ENCODE measurements around the gene PMEPA1. TPM values are rescaled to one million over a fixed set of nuclear protein-coding genes. Genes with fewer than 3 reads are reported as not detected.

Gene PMEPA1
- total RNA-seq, 1 donor: 0.86 TPM

- no peak for DNase-seq (ENCODE audit: low read depth)
- TF ChIP-seq, protein P1, sequence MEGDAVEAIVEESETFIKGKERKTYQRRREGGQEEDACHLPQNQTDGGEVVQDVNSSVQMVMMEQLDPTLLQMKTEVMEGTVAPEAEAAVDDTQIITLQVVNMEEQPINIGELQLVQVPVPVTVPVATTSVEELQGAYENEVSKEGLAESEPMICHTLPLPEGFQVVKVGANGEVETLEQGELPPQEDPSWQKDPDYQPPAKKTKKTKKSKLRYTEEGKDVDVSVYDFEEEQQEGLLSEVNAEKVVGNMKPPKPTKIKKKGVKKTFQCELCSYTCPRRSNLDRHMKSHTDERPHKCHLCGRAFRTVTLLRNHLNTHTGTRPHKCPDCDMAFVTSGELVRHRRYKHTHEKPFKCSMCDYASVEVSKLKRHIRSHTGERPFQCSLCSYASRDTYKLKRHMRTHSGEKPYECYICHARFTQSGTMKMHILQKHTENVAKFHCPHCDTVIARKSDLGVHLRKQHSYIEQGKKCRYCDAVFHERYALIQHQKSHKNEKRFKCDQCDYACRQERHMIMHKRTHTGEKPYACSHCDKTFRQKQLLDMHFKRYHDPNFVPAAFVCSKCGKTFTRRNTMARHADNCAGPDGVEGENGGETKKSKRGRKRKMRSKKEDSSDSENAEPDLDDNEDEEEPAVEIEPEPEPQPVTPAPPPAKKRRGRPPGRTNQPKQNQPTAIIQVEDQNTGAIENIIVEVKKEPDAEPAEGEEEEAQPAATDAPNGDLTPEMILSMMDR (IDR thresholded peaks at IDR 0.05; ENCODE audit: insufficient read depth, low read depth, low read length): no peak
- no peak overlapping the region for H3K4me3 ChIP-seq (ENCODE audit: low read depth, low read length)
Measured at GRCh38 chr20:57653910-57654309, 55.9 kb downstream of the PMEPA1 start.

GRCh38 chr20:57653546-57653900 is 56.3 kb downstream of the PMEPA1 start:
- TF ChIP-seq, protein P1 (IDR thresholded peaks at IDR 0.05; ENCODE audit: insufficient read depth, low read depth, low read length): no peak
- no peak for DNase-seq (ENCODE audit: low read depth)
- H3K4me3 ChIP-seq (ENCODE audit: low read depth, low read length): no peak overlapping the region

GRCh38 chr20:57652606-57653545 is 56.9 kb downstream of the PMEPA1 start:
- no peak overlapping the region for H3K4me3 ChIP-seq (ENCODE audit: low read depth, low read length)
- TF ChIP-seq, protein P1 (IDR thresholded peaks at IDR 0.05; ENCODE audit: insufficient read depth, low read depth, low read length): no peak
- no peak for DNase-seq (ENCODE audit: low read depth)

GRCh38 chr20:57651881-57652605 is 57.8 kb downstream of the PMEPA1 start:
- TF ChIP-seq, protein P1 (IDR thresholded peaks at IDR 0.05; ENCODE audit: insufficient read depth, low read depth, low read length): no peak
- H3K4me3 ChIP-seq (ENCODE audit: low read depth, low read length): no peak overlapping the region
- no peak for DNase-seq (ENCODE audit: low read depth)

- DNase-seq (ENCODE audit: low read depth): no peak
- no peak overlapping the region for H3K4me3 ChIP-seq (ENCODE audit: low read depth, low read length)
- TF ChIP-seq, protein P1 (IDR thresholded peaks at IDR 0.05; ENCODE audit: insufficient read depth, low read depth, low read length): no peak
Measured at GRCh38 chr20:57650756-57651483, 58.9 kb downstream of the PMEPA1 start.

GRCh38 chr20:57650266-57650665 is 59.5 kb downstream of the PMEPA1 start:
- no peak overlapping the region for H3K4me3 ChIP-seq (ENCODE audit: low read depth, low read length)
- TF ChIP-seq, protein P1 (IDR thresholded peaks at IDR 0.05; ENCODE audit: insufficient read depth, low read depth, low read length): no peak
- DNase-seq (ENCODE audit: low read depth): no peak

Measured in fibroblast of villous mesenchyme (primary cell).